ENCODE measurements around the gene TBL1Y. TPM values are rescaled to one million over a fixed set of nuclear protein-coding genes. Genes with fewer than 3 reads are reported as not detected.
"Not testable (repeated sequence)": the region's sequence is repeated elsewhere in the genome, so short reads cannot be mapped to it uniquely, and the experiment has no call there.

Gene TBL1Y
- total RNA-seq, 1 donor from 2014 or later: 0.64 TPM

- no peak overlapping the region for H3K4me2 ChIP-seq (ENCODE audit: low read length)
- H2AFZ ChIP-seq (ENCODE audit: low read depth, low read length): no peak overlapping the region
- H3K4me3 ChIP-seq (ENCODE audit: insufficient read depth, low read depth, low read length): no peak overlapping the region
- no peak for TF ChIP-seq EZH2 (IDR thresholded peaks at IDR 0.05; ENCODE audit: insufficient read depth, low read length)
- no peak for TF ChIP-seq CTCF (IDR thresholded peaks at IDR 0.05; ENCODE audit: insufficient read depth, low read depth, low read length)
- Mint-ChIP-seq H3K4me3 (ENCODE audit: unreplicated experiment) (no peak overlapping the region), H3K36me3 (ENCODE audit: low read depth, unreplicated experiment) (no peaks in the 10 kb centered on the region), H3K27ac (ENCODE audit: unreplicated experiment) (no peak overlapping the region), H3K9me3 (ENCODE audit: unreplicated experiment) (no peaks in the 10 kb centered on the region), H3K4me1 (ENCODE audit: low read depth, unreplicated experiment) (no peaks in the 10 kb centered on the region), H3K27me3 (ENCODE audit: low read depth, unreplicated experiment) (no peaks in the 10 kb centered on the region)
- H4K20me1 ChIP-seq (ENCODE audit: insufficient read depth, low read length): no peaks in the 10 kb centered on the region
- H3K4me1 ChIP-seq (ENCODE audit: insufficient read depth, low read length): no peaks in the 10 kb centered on the region
- DNase-seq (ENCODE audit: low read depth): no peak
- no peak for FAIRE-seq
- H3K79me2 ChIP-seq (ENCODE audit: insufficient read depth, low read length): no peaks in the 10 kb centered on the region
- H3K9me3 ChIP-seq (ENCODE audit: insufficient read depth, low read depth, low read length): no peaks in the 10 kb centered on the region
- H3K9ac ChIP-seq (ENCODE audit: low read length): no peak overlapping the region
- H3K27me3 ChIP-seq (ENCODE audit: insufficient read depth, low read length): no peaks in the 10 kb centered on the region
- no peaks in the 10 kb centered on the region for H3K36me3 ChIP-seq (ENCODE audit: insufficient read depth, low read length)
- H3K27ac ChIP-seq (ENCODE audit: low read depth, low read length): no peak overlapping the region
Measured at GRCh38 chrY:7041983-7042382, 131.5 kb downstream of the TBL1Y start.

DNA sequence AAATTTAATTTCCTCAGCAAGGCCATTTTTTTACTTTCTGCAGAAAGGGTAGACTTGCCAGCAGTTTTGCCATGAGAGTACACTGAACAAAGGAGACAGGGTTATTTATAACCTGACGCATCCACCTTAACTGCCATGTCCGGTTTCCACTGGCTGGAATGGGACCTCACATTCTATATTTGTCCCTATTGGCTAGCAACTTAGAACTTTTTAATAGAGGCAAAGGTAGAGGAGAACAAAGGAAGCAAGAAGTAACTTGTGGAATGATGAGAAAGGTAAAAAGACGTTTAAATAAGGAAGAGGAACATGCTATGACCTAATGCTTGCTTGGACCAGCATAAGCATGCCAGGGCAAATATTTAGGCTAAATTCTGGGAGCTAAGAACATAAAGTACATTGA, 142.0 kb downstream of the TBL1Y start:
- not testable (repeated sequence) for H3K36me3 ChIP-seq (ENCODE audit: insufficient read depth, low read length); H3K79me2 ChIP-seq (ENCODE audit: insufficient read depth, low read length); H3K27ac Mint-ChIP-seq (ENCODE audit: unreplicated experiment); H3K4me1 Mint-ChIP-seq (ENCODE audit: low read depth, unreplicated experiment); FAIRE-seq; H3K9ac ChIP-seq (ENCODE audit: low read length); H4K20me1 ChIP-seq (ENCODE audit: insufficient read depth, low read length); H3K4me3 ChIP-seq (ENCODE audit: insufficient read depth, low read depth, low read length); H3K4me1 ChIP-seq (ENCODE audit: insufficient read depth, low read length); H2AFZ ChIP-seq (ENCODE audit: low read depth, low read length); DNase-seq (ENCODE audit: low read depth); H3K9me3 ChIP-seq (ENCODE audit: insufficient read depth, low read depth, low read length); H3K4me3 Mint-ChIP-seq (ENCODE audit: unreplicated experiment); H3K27me3 ChIP-seq (ENCODE audit: insufficient read depth, low read length); H3K27ac ChIP-seq (ENCODE audit: low read depth, low read length); H3K9me3 Mint-ChIP-seq (ENCODE audit: unreplicated experiment); H3K4me2 ChIP-seq (ENCODE audit: low read length); H3K27me3 Mint-ChIP-seq (ENCODE audit: low read depth, unreplicated experiment); H3K36me3 Mint-ChIP-seq (ENCODE audit: low read depth, unreplicated experiment)

DNA sequence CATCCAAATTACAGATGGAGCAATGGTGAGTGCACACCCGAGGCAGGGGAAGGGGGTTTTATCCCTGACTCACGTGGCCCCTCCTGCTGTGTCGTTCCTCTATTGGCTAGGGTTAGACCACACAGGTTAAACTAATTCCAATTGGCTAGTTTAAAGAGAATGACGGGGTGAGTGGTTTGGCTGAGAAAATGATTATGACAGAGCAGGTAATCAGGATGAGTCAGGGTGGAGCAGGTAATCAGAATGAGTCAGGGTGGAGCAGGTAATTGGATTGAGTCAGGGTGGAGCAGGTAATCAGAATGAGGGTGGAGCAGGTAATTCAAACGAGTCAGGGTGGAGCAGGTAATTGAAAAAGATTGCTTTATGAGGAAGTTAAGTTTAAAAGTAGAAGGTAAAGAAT, 146.4 kb downstream of the TBL1Y start:
- no peaks in the 10 kb centered on the region for H3K79me2 ChIP-seq (ENCODE audit: insufficient read depth, low read length)
- Mint-ChIP-seq H3K4me1 (ENCODE audit: low read depth, unreplicated experiment) (no peaks in the 10 kb centered on the region), H3K36me3 (ENCODE audit: low read depth, unreplicated experiment) (no peaks in the 10 kb centered on the region), H3K27ac (ENCODE audit: unreplicated experiment) (no peak overlapping the region), H3K27me3 (ENCODE audit: low read depth, unreplicated experiment) (no peaks in the 10 kb centered on the region), H3K9me3 (ENCODE audit: unreplicated experiment) (no peaks in the 10 kb centered on the region), H3K4me3 (ENCODE audit: unreplicated experiment) (no peak overlapping the region)
- no peaks in the 10 kb centered on the region for H3K27me3 ChIP-seq (ENCODE audit: insufficient read depth, low read length)
- H4K20me1 ChIP-seq (ENCODE audit: insufficient read depth, low read length): no peaks in the 10 kb centered on the region
- no peak overlapping the region for H3K9ac ChIP-seq (ENCODE audit: low read length)
- no peaks in the 10 kb centered on the region for H3K36me3 ChIP-seq (ENCODE audit: insufficient read depth, low read length)
- no peak overlapping the region for H3K27ac ChIP-seq (ENCODE audit: low read depth, low read length)
- FAIRE-seq: no peak
- no peak for DNase-seq (ENCODE audit: low read depth)
- no peaks in the 10 kb centered on the region for H3K9me3 ChIP-seq (ENCODE audit: insufficient read depth, low read depth, low read length)
- no peaks in the 10 kb centered on the region for H3K4me1 ChIP-seq (ENCODE audit: insufficient read depth, low read length)
- H3K4me3 ChIP-seq (ENCODE audit: insufficient read depth, low read depth, low read length): no peak overlapping the region
- TF ChIP-seq CTCF (IDR thresholded peaks at IDR 0.05; ENCODE audit: insufficient read depth, low read depth, low read length): no peak
- TF ChIP-seq EZH2 (IDR thresholded peaks at IDR 0.05; ENCODE audit: insufficient read depth, low read length): no peak
- H2AFZ ChIP-seq (ENCODE audit: low read depth, low read length): no peak overlapping the region
- H3K4me2 ChIP-seq (ENCODE audit: low read length): no peak overlapping the region

Measured in astrocyte (in vitro differentiated cells and primary cell).